Activated CD8-positive, alpha-beta T cell treated with anti-CD3 and anti-CD28 coated beads for 36 hours (primary cell): ENCODE results near the gene C1orf116. TPM values are rescaled to one million over a fixed set of nuclear protein-coding genes. Genes with fewer than 3 reads are reported as not detected.

Experiments used
- ATAC-seq: fragments of 200-7000 bp; cut with Tn5 transposase; one replicate; pipeline ENCODE4 v1.10.0; 2021; ENCODE audit warnings: mild to moderate bottlenecking, moderate library complexity
- CTCF ChIA-PET: fragments of 350-600 bp; sonication (Branson Sonifier 250); formaldehyde crosslinking; loops from one replicate; lab custom pipeline; 2021; ENCODE audit warnings: antibody characterized with exemption; lab: Charles Lee
- POLR2A ChIA-PET: fragments of 350-600 bp; sonication (Branson Sonifier 250); formaldehyde crosslinking; loops from one replicate; lab custom pipeline; 2021; ENCODE audit warnings: antibody characterized with exemption; lab: Charles Lee
- DNase-seq: peaks from one replicate; pipeline ENCODE4 v3.0.0-alpha.2; 2020
- H3K27ac Mint-ChIP-seq: one replicate; pipeline ENCODE4 v1.8.0; 2021; ENCODE audit warnings: mild to moderate bottlenecking, mixed read lengths
- H3K27me3 Mint-ChIP-seq: one replicate; pipeline ENCODE4 v1.8.0; 2021; ENCODE audit warnings: mixed read lengths
- H3K36me3 Mint-ChIP-seq: one replicate; pipeline ENCODE4 v1.8.0; 2021; ENCODE audit warnings: low read depth, mixed read lengths
- H3K4me1 Mint-ChIP-seq: one replicate; pipeline ENCODE4 v1.8.0; 2021; ENCODE audit warnings: low read depth, mixed read lengths
- H3K4me3 Mint-ChIP-seq: one replicate; pipeline ENCODE4 v1.8.0; 2021; ENCODE audit warnings: mild to moderate bottlenecking, moderate library complexity, mixed read lengths
- H3K9me3 Mint-ChIP-seq: one replicate; pipeline ENCODE4 v1.8.0; 2021; ENCODE audit warnings: mixed read lengths
- intact Hi-C: fragments of 100-400 bp; cut with micrococcal nuclease; formaldehyde crosslinking; loops from one replicate; pipeline ENCODE4 v1.10.0; 2022
- total RNA-seq, 2 experiments: library from RNA; stranded (reverse); gene quantifications; one replicate each; pipeline ENCODE4 v1.2.3, GENCODE V29; 2021
- TF ChIP-seq, protein P1 (sequence below): fragments of 200-600 bp; IDR thresholded peaks from one replicate; pipeline ENCODE4 v1.8.0; 2022; ENCODE audit warnings: antibody characterized with exemption, mild to moderate bottlenecking

Gene C1orf116
- total RNA-seq, 2 experiments from 2014 or later: 0.07 to 0.13 TPM

DNA sequence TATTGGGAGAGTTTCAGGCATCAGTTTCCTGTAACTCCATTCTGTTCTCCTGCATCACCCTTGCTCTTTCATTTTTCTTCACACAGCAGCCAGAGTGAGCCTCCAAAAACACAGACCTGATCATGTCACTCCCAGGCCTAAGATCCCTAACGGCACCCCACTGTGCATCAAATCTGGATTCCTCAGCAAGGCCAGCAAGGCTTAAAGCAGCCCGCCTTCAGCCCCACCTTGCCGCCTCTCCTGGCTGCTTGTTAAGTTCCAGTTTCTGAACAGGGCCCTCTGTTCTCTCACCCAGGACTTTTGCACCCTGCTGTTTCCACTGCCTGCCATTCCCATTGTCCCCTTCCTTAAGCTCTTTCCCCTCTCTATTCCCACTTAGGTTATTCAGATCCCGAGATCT is 29.3 kb downstream of the C1orf116 start:
- no peak overlapping the region for H3K4me3 Mint-ChIP-seq
- no peak for DNase-seq
- H3K4me1 Mint-ChIP-seq: no peaks in the 10 kb centered on the region
- TF ChIP-seq, protein P1, sequence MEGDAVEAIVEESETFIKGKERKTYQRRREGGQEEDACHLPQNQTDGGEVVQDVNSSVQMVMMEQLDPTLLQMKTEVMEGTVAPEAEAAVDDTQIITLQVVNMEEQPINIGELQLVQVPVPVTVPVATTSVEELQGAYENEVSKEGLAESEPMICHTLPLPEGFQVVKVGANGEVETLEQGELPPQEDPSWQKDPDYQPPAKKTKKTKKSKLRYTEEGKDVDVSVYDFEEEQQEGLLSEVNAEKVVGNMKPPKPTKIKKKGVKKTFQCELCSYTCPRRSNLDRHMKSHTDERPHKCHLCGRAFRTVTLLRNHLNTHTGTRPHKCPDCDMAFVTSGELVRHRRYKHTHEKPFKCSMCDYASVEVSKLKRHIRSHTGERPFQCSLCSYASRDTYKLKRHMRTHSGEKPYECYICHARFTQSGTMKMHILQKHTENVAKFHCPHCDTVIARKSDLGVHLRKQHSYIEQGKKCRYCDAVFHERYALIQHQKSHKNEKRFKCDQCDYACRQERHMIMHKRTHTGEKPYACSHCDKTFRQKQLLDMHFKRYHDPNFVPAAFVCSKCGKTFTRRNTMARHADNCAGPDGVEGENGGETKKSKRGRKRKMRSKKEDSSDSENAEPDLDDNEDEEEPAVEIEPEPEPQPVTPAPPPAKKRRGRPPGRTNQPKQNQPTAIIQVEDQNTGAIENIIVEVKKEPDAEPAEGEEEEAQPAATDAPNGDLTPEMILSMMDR: no peak
- no peaks in the 10 kb centered on the region for H3K36me3 Mint-ChIP-seq
- peaks cover 3% of the 10 kb centered on the region for H3K27me3 Mint-ChIP-seq
- H3K9me3 Mint-ChIP-seq: no peaks in the 10 kb centered on the region
- intact Hi-C loops: no loop called here
- ChIA-PET CTCF (interaction anchor here (1.0 to 3.1 kb wide), 11 partner anchors 11 to 277 kb away, joined by 3 to 26 read pairs (median 5); partner anchors contain the start of gene PFKFB2), POLR2A (no interaction called here)
- ATAC-seq: no peak
- H3K27ac Mint-ChIP-seq: no peak overlapping the region

DNA sequence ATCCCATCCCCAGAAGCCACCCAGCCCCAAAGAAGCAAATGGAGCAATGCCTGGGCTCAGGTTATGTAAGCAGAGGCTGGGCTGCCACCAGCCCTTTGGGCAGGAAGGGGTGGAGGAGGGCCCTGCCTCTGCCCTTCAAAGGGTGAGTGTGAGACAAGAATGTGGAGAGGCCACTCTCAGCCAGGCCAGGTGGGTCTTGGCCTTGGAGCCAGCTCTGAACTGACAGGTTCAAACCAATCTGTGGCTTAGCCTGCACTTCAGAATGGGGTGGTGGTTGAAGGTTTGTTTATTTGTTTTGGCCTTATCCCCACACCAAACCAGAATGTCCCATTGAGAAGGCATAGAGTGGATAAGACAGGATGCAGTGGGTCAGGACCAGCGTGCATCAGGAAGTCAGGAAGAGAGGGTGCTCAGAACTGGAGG is 29.8 kb downstream of the C1orf116 start:
- no peak overlapping the region for H3K4me3 Mint-ChIP-seq
- no peaks in the 10 kb centered on the region for H3K4me1 Mint-ChIP-seq
- peaks cover 3% of the 10 kb centered on the region for H3K27me3 Mint-ChIP-seq
- TF ChIP-seq, protein P1: no peak
- no peaks in the 10 kb centered on the region for H3K36me3 Mint-ChIP-seq
- H3K9me3 Mint-ChIP-seq: no peaks in the 10 kb centered on the region
- ChIA-PET POLR2A (no interaction called here), CTCF (interaction anchor here (1.0 to 1.8 kb wide), 3 partner anchors 18 to 276 kb away, joined by 3 to 7 read pairs (median 3); no protein-coding TSS in a partner anchor)
- no peak overlapping the region for H3K27ac Mint-ChIP-seq
- intact Hi-C loops: no loop called here
- ATAC-seq (no peak), DNase-seq (no peak)

DNA sequence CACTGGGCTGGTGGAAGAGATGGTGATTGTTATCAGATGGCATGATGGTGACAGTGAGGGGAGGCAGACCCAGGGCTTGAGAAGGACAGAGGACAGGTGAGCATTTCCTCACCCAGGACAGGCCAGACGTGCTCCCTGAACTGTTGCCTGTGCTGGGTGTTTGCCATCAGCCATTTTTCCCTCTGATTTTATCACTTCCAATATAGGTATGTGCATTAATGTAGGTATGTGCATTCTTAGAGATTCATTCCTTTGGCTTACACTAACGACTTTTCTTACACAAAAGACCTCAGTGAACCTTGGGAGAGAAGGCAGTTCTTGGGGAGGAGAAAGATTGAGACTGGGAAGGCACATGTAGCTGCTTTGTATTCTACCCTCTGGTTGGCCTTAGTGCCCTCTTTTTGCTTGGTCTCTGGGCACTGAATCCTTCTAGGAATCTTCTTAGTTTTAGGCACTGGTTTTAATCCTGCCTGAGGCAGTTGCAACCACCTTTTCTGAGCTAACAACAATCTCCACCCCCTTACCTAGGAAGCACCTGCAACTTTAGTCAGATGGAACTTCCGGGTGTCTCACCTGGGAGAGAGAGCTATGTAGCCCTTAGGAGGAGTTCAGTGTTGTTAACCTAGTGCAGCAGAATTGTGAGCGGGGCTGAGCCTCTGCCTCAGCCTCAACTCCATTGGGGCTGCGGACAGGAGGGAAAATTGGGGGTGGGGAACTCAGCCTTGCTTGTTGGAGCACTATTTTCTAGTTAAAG is 30.9 kb downstream of the C1orf116 start:
- POLR2A ChIA-PET: no interaction called here
- Mint-ChIP-seq H3K27me3 (peaks cover 2% of the 10 kb centered on the region), H3K4me3 (no peak overlapping the region), H3K27ac (no peak overlapping the region), H3K9me3 (no peaks in the 10 kb centered on the region), H3K4me1 (no peaks in the 10 kb centered on the region), H3K36me3 (no peaks in the 10 kb centered on the region)
- TF ChIP-seq, protein P1: no peak
- DNase-seq: no peak
- intact Hi-C loops: no loop called here
- ATAC-seq: no peak
- CTCF ChIA-PET: interaction anchor here (1.1 to 1.4 kb wide), 2 partner anchors 67 to 74 kb away, joined by 3 read pairs; no protein-coding TSS in a partner anchor

DNA sequence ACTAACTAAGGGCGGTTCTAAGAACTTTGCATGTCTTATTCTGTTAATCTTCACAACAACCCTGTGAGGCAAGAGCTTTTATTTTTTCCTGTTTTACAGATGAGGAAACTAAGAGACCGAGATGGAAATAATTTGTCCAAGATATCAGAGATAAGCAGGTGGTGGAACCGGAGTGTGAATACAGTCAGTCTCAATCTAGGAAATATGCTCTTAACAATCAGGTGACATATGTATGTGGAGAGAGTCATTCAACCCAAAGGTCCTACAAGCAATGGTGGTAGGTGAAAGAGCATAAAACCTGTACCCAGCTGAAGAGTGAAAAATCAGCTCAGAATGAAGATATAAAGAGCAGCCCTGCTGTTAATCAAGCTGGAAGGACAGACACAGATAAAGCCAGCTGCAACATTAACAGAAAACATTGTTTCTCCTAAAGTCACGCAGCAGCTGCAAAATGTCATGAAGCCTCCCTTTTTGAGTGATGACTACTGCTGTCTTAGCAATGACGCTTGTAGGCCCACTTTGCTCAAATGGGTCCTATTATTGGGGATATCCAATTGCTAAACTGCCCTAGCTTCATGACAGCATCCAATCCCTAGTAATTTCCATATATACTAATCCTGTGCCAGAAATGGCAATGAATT is 31.8 kb downstream of the C1orf116 start:
- Mint-ChIP-seq H3K27ac (no peak overlapping the region), H3K36me3 (no peaks in the 10 kb centered on the region), H3K27me3 (peaks cover 2% of the 10 kb centered on the region), H3K9me3 (no peaks in the 10 kb centered on the region), H3K4me1 (no peaks in the 10 kb centered on the region), H3K4me3 (no peak overlapping the region)
- TF ChIP-seq, protein P1: no peak
- intact Hi-C loops: no loop called here
- POLR2A ChIA-PET: no interaction called here
- DNase-seq: no peak
- no peak for ATAC-seq
- CTCF ChIA-PET: interaction anchor here (1.1 to 1.4 kb wide), 2 partner anchors 66 to 75 kb away, joined by 3 read pairs; no protein-coding TSS in a partner anchor

DNA sequence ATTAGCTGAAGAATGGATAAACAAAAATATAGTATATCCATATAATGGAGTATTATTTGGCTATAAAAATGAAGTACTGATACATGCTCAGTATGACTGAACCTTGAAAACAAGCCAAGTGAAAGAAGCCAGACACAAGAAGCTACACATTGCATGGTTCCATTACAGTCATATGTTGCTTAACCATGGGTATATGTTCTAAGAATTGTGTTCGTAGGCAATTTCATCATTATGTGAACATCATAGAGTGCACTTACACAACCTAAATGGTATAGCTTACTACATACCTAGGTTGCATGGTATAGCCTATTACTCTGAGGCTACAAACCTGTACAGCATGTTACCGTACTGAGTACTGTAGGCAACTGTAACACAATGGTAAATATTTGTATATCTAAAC is 33.7 kb downstream of the C1orf116 start:
- DNase-seq: no peak
- POLR2A ChIA-PET: no interaction called here
- ATAC-seq: no peak
- H3K9me3 Mint-ChIP-seq: no peaks in the 10 kb centered on the region
- CTCF ChIA-PET: interaction anchor here (1.2 kb wide), 1 partner anchor 7 kb away, joined by 3 read pairs; no protein-coding TSS in a partner anchor
- H3K27ac Mint-ChIP-seq: no peak overlapping the region
- intact Hi-C loops: no loop called here
- peaks cover 5% of the 10 kb centered on the region for H3K27me3 Mint-ChIP-seq
- TF ChIP-seq, protein P1: no peak
- H3K36me3 Mint-ChIP-seq: no peaks in the 10 kb centered on the region
- no peaks in the 10 kb centered on the region for H3K4me1 Mint-ChIP-seq
- H3K4me3 Mint-ChIP-seq: no peak overlapping the region
